HFF-Myc (cell line): Measurements from ENCODE around the gene DSEL.

Experiments
- DNase-seq: peaks from one replicate; pipeline ENCODE4 v3.0.0-alpha.2; 2011; ENCODE audit warnings: low read depth; ENCODE audit errors: extremely low read depth
- H3K4me3 ChIP-seq: replicated peaks from 2 replicates; pipeline ENCODE4 v1.5.1; 2011; ENCODE audit warnings: low read depth, mild to moderate bottlenecking, control low read depth, low read length
- CTCF ChIP-seq: IDR thresholded peaks from 2 replicates; pipeline ENCODE4 v1.5.1; 2012; ENCODE audit warnings: mild to moderate bottlenecking, low read depth, low read length, control low read depth; ENCODE audit errors: missing control alignments

DSEL gene

GRCh38 chr18:67515942-67516538 lies 480 bp downstream of the DSEL start:
- H3K4me3 ChIP-seq, result peak overlapping the region; percentile 80
- peak; percentile 77 for TF ChIP-seq CTCF
- no peak for DNase-seq

- peak overlapping the region; percentile 80 for H3K4me3 ChIP-seq
- no peak for DNase-seq
- TF ChIP-seq CTCF, result no peak
Measured at GRCh38 chr18:67514901-67515540, 1.5 kb downstream of the DSEL start.

- H3K4me3 ChIP-seq, result no peak overlapping the region; the same call in 1 of the 2 replicates
- no peak for TF ChIP-seq CTCF
- DNase-seq, result no peak
Measured at GRCh38 chr18:67514465-67514864, 2.1 kb downstream of the DSEL start.

GRCh38 chr18:67513280-67513679 lies 3.2 kb downstream of the DSEL start:
- no peak overlapping the region for H3K4me3 ChIP-seq
- TF ChIP-seq CTCF, result no peak
- DNase-seq, result no peak

- TF ChIP-seq CTCF, result no peak
- H3K4me3 ChIP-seq, result no peak overlapping the region
- no peak for DNase-seq
Measured at GRCh38 chr18:67511840-67512239, 4.7 kb downstream of the DSEL start.

- H3K4me3 ChIP-seq, result no peak overlapping the region
- no peak for TF ChIP-seq CTCF
- no peak for DNase-seq
Measured at GRCh38 chr18:67510831-67511230, 5.7 kb downstream of the DSEL start.
